Left lobe of liver (tissue), 2 donors: ENCODE results near the gene APPBP2. TPM values are rescaled to one million over a fixed set of nuclear protein-coding genes. Genes with fewer than 3 reads are reported as not detected.
A peak's percentile ranks its signal among the peaks of the same experiment; 100 is the strongest.
"Not testable (repeated sequence)": the region's sequence is repeated elsewhere in the genome, so short reads cannot be mapped to it uniquely, and the experiment has no call there.

Source experiments
- ATAC-seq: fragments of 200-7000 bp; cut with Tn5 transposase; one replicate; pipeline ENCODE4 v1.9.1; 2020; ENCODE audit warnings: mild to moderate bottlenecking, moderate library complexity
- DNase-seq: peaks from one replicate; pipeline ENCODE4 v3.0.0-alpha.2; 2020; ENCODE audit warnings: low spot score
- total RNA-seq: library from RNA; stranded (reverse); gene quantifications from one replicate; pipeline ENCODE4 v1.2.1, GENCODE V29; 2021
- donor health status: DM: no; HTN: no; CAD: no; lungs with moderate emphysema.
- donor health status: DM: no; HTN: yes; CAD: no.

Gene APPBP2
- 13.6 TPM for total RNA-seq

- ATAC-seq (peak; percentile 97), DNase-seq (peak; percentile 90)
Measured at GRCh38 chr17:60525685-60526514, at the start of gene APPBP2. Gene APPBP2, minus strand, starts transcription at chr17:60526242. Its CDS starts 311 bp downstream, at chr17:60525931.

GRCh38 chr17:60573236-60574051 lies 47.4 kb upstream of the APPBP2 start:
- DNase-seq (no peak), ATAC-seq (no peak)

- ATAC-seq (no peak), DNase-seq (no peak)
Measured at GRCh38 chr17:60565233-60565632, 39.2 kb upstream of the APPBP2 start.

- ATAC-seq (no peak), DNase-seq (no peak)
Measured at GRCh38 chr17:60563743-60564142, 37.7 kb upstream of the APPBP2 start.

- DNase-seq (no peak), ATAC-seq (no peak)
Measured at GRCh38 chr17:60562421-60562820, 36.4 kb upstream of the APPBP2 start.

- DNase-seq, result no peak
- no peak for ATAC-seq
Measured at GRCh38 chr17:60560860-60561257, 34.8 kb upstream of the APPBP2 start.

- ATAC-seq, result peak; percentile 81
- peak; percentile 51 for DNase-seq
Measured at GRCh38 chr17:60559995-60560859, 34.2 kb upstream of the APPBP2 start.

- ATAC-seq (no peak), DNase-seq (no peak)
Measured at GRCh38 chr17:60559659-60559994, 33.6 kb upstream of the APPBP2 start.

- no peak for DNase-seq
- no peak for ATAC-seq
Measured at GRCh38 chr17:60557805-60558204, 31.8 kb upstream of the APPBP2 start.

- no peak for ATAC-seq
- no peak for DNase-seq
Measured at GRCh38 chr17:60555786-60556185, 29.7 kb upstream of the APPBP2 start.

- DNase-seq (no peak), ATAC-seq (no peak)
Measured at GRCh38 chr17:60554377-60554788, 28.3 kb upstream of the APPBP2 start.

GRCh38 chr17:60552255-60552654 lies 26.2 kb upstream of the APPBP2 start:
- ATAC-seq, DNase-seq: not testable (repeated sequence)

GRCh38 chr17:60548990-60549389 lies 22.9 kb upstream of the APPBP2 start:
- DNase-seq (no peak), ATAC-seq (no peak)

- no peak for ATAC-seq
Measured at GRCh38 chr17:60545465-60546191, 19.6 kb upstream of the APPBP2 start.

GRCh38 chr17:60542071-60542470 lies 16.0 kb upstream of the APPBP2 start:
- ATAC-seq (no peak), DNase-seq (no peak)

More at GRCh38 chr17:60545465-60546191, 19.6 kb upstream of the APPBP2 start:
- no peak for DNase-seq

- DNase-seq, result no peak
- ATAC-seq, result no peak
Measured at GRCh38 chr17:60540460-60540859, 14.4 kb upstream of the APPBP2 start.

GRCh38 chr17:60539807-60540206 lies 13.8 kb upstream of the APPBP2 start:
- DNase-seq (no peak), ATAC-seq (no peak)

GRCh38 chr17:60538726-60539125 lies 12.7 kb upstream of the APPBP2 start:
- no peak for ATAC-seq
- DNase-seq, result no peak

- ATAC-seq (no peak), DNase-seq (no peak)
Measured at GRCh38 chr17:60535382-60536279, 9.6 kb upstream of the APPBP2 start.
